Measurements from ENCODE around the gene SLC66A1. TPM values are rescaled to one million over a fixed set of nuclear protein-coding genes. Genes with fewer than 3 reads are reported as not detected.

Gene SLC66A1
- polyA plus RNA-seq, 2 of the 4 experiments (the other 2 are of a cell fraction): 5.6 to 12.6 TPM

GRCh38 chr1:19360843-19361610 lies 48.9 kb downstream of the SLC66A1 start:
- ChIA-PET CTCF (interaction anchor here (1.8 kb wide), 1 partner anchor 8 kb away, joined by 4 read pairs; no protein-coding TSS in a partner anchor), POLR2A (no interaction called here)
- ATAC-seq (no peak), FAIRE-seq (no peak), DNase-seq (ENCODE audit: low read depth in 1 of 2, low spot score in 1 of 2) (no peak)
- 86% methylated on average over 18 of the region's 18 CpGs for WGBS (ENCODE audit: missing lambda C conversion rate)
- Histone ChIP-seq H3K4me3 (no peak overlapping the region), H3K27ac (no peak overlapping the region), H3K4me2 (no peak overlapping the region), H3K4me1 (no peaks in the 10 kb centered on the region), H3K9me3 (no peaks in the 10 kb centered on the region)
- TF ChIP-seq KDM5A (IDR thresholded peaks at IDR 0.05) (no peak), JUNB (IDR thresholded peaks at IDR 0.05) (no peak), CEBPB (IDR thresholded peaks at IDR 0.05) (no peak), NPAS2 (CRISPR knock-in tag; IDR thresholded peaks at IDR 0.05; ENCODE audit: borderline replicate concordance) (no peak), FOSB (CRISPR knock-in tag; IDR thresholded peaks at IDR 0.05) (no peak), CHD2 (IDR thresholded peaks at IDR 0.05; ENCODE audit: low read length, partially characterized antibody) (no peak), HES2 (IDR thresholded peaks at IDR 0.05) (no peak), ESRRA (IDR thresholded peaks at IDR 0.05; ENCODE audit: borderline replicate concordance, low read length) (no peak), ELK1 (IDR thresholded peaks at IDR 0.05; ENCODE audit: low read depth, low read length) (no peak), BHLHE40 (IDR thresholded peaks at IDR 0.05; ENCODE audit: low read depth, low read length) (no peak), MAZ (IDR thresholded peaks at IDR 0.05; ENCODE audit: borderline replicate concordance, low read depth, low read length) (no peak), ZFP36 (IDR thresholded peaks at IDR 0.05; ENCODE audit: borderline replicate concordance, partially characterized antibody) (no peak), POLR2A (IDR thresholded peaks at IDR 0.05; ENCODE audit: low read length) (no peak), SMC3 (IDR thresholded peaks at IDR 0.05) (no peak)

- ATAC-seq (no peak), FAIRE-seq (no peak), DNase-seq (ENCODE audit: low read depth in 1 of 2, low spot score in 1 of 2) (no peak)
- H3K27ac ChIP-seq: no peak overlapping the region
- CTCF ChIA-PET: interaction anchor here (1.8 kb wide), 1 partner anchor 9 kb away, joined by 4 read pairs; no protein-coding TSS in a partner anchor
- H3K4me1 ChIP-seq: no peaks in the 10 kb centered on the region
- H3K4me2 ChIP-seq: no peak overlapping the region
- H3K4me3 ChIP-seq: no peak overlapping the region
- WGBS (ENCODE audit: missing lambda C conversion rate): 84% methylated on average over 8 of the region's 8 CpGs
- TF ChIP-seq BCL3 (IDR thresholded peaks at IDR 0.05) (no peak), ESRRA (IDR thresholded peaks at IDR 0.05; ENCODE audit: borderline replicate concordance, low read length) (no peak), E2F6 (IDR thresholded peaks at IDR 0.05; ENCODE audit: borderline replicate concordance, low read depth) (no peak), ZSCAN20 (CRISPR knock-in tag; IDR thresholded peaks at IDR 0.05) (no peak), REST (IDR thresholded peaks at IDR 0.05) (no peak), MYC (IDR thresholded peaks at IDR 0.05; ENCODE audit: borderline replicate concordance, low read length) (no peak), CEBPB (IDR thresholded peaks at IDR 0.05) (no peak), CHD2 (IDR thresholded peaks at IDR 0.05; ENCODE audit: low read length, partially characterized antibody) (no peak), CBX8 (IDR thresholded peaks at IDR 0.05) (no peak), KDM5A (IDR thresholded peaks at IDR 0.05) (no peak), RFX5 (IDR thresholded peaks at IDR 0.05) (no peak), GATA3 (IDR thresholded peaks at IDR 0.05; ENCODE audit: borderline replicate concordance) (no peak), HDAC2 (IDR thresholded peaks at IDR 0.05) (no peak), KDM1A (IDR thresholded peaks at IDR 0.05; ENCODE audit: low read depth) (no peak), EHMT2 (IDR thresholded peaks at IDR 0.05; ENCODE audit: low read depth) (no peak), HEYL (CRISPR knock-in tag; IDR thresholded peaks at IDR 0.05) (no peak)
- H3K9me3 ChIP-seq: no peaks in the 10 kb centered on the region
- POLR2A ChIA-PET: no interaction called here
Measured at GRCh38 chr1:19361611-19362147, 49.6 kb downstream of the SLC66A1 start.

All from A549 (cell line).